HG02642 (cell line): Measurements from ENCODE around the gene CHD6.

Experiments used
- ATAC-seq: cut with Tn5 transposase; IDR thresholded peaks from one replicate; pipeline ENCODE4 v1.9.1; 2021; ENCODE audit warnings: mild to moderate bottlenecking; ENCODE audit not compliant: unreplicated experiment, poor library complexity

CHD6 gene, protein sequence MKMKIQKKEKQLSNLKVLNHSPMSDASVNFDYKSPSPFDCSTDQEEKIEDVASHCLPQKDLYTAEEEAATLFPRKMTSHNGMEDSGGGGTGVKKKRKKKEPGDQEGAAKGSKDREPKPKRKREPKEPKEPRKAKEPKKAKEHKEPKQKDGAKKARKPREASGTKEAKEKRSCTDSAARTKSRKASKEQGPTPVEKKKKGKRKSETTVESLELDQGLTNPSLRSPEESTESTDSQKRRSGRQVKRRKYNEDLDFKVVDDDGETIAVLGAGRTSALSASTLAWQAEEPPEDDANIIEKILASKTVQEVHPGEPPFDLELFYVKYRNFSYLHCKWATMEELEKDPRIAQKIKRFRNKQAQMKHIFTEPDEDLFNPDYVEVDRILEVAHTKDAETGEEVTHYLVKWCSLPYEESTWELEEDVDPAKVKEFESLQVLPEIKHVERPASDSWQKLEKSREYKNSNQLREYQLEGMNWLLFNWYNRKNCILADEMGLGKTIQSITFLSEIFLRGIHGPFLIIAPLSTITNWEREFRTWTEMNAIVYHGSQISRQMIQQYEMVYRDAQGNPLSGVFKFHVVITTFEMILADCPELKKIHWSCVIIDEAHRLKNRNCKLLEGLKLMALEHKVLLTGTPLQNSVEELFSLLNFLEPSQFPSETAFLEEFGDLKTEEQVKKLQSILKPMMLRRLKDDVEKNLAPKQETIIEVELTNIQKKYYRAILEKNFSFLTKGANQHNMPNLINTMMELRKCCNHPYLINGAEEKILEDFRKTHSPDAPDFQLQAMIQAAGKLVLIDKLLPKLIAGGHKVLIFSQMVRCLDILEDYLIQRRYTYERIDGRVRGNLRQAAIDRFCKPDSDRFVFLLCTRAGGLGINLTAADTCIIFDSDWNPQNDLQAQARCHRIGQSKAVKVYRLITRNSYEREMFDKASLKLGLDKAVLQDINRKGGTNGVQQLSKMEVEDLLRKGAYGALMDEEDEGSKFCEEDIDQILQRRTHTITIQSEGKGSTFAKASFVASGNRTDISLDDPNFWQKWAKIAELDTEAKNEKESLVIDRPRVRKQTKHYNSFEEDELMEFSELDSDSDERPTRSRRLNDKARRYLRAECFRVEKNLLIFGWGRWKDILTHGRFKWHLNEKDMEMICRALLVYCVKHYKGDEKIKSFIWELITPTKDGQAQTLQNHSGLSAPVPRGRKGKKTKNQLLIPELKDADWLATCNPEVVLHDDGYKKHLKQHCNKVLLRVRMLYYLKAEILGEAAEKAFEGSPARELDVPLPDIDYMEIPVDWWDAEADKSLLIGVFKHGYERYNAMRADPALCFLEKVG (N-terminal part only)

DNA sequence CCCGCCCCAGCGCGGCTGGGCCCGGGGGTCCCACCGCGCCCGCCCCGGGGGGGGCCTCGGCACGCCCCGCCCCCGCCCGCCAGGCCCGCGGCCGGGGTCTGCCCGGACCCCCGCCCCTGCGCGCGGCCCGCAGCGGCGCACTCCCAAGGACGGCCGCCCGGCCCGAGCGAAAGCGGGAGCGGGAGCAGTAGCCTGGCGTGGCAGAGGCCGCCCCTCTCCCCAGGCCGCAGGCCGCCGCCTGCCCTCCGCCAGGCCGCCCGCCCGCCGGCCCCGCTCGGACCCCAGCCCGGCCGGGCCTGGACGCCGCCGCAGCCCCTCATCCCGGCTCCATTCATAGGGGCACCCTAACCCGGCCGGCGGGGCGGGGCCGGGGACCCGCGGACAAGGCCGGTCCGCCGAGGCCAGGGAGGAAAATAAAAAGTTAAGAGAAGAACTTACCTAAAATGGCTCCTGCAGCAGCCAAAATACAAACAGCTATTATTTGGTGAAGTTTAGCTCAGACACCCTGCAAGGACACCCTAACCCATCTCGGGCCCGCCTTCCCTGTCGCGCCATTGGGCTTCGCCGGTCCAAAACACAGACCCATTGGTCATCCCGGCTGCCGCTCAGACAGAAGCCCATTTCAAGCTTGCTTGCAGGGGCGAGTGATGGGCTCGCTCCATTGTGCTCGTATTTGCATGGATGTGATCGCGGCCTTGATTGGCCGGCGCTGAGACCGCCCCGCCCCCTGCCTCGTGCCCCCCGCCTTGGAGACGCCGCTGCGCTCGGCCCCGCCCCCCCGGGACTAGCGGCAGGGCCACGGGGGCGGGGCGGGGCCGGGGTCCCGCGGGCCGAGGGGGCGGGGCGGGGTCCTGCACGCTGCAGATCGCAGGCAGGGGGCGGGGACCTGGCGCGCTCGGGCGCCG lies at the start of gene CHD6:
Gene CHD6 (minus strand): TSS at position 476 of the 905 bp plus-strand sequence. CDS start 67,040 bp downstream, outside the sequence.
- ATAC-seq, result peak; percentile 98

DNA sequence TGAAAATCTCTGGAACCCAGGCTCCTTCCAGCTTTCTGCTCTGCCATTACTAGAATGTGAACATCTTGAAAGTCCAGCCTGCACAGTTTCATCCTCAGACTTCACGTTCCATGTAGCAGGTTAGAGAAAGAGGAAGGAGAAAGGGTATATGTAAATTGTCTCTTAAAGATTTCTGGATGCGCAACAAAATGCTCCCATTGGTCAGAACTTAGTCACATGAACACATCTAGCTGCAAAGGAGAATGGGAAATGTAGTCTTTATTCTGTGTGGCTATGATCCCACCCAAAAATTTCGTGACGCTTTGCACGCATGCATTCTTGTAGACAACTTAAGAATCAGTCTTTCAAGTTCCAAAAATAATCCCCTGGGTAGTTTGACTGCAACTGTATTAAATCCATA lies 46.4 kb upstream of the CHD6 start:
- no peak for ATAC-seq

DNA sequence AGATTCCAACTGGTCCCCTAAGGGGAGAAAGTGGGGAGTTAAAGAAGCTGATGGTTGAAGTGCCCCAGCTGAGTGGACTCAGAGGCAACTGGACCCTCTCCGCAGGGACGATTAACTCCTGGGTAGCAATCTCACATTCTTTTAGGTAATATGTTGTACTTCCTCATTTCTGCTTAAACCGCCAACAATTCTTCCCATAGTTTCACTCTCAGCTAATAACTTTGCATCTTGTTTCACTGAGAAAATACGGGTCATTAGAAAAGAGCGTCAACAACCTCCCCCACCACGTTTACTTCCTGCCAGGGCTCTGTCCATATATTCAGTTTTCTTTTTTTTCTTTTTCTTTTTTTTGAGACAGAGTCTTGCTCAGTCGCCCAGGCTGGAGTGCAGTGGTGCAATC lies 39.5 kb upstream of the CHD6 start:
- no peak for ATAC-seq

DNA sequence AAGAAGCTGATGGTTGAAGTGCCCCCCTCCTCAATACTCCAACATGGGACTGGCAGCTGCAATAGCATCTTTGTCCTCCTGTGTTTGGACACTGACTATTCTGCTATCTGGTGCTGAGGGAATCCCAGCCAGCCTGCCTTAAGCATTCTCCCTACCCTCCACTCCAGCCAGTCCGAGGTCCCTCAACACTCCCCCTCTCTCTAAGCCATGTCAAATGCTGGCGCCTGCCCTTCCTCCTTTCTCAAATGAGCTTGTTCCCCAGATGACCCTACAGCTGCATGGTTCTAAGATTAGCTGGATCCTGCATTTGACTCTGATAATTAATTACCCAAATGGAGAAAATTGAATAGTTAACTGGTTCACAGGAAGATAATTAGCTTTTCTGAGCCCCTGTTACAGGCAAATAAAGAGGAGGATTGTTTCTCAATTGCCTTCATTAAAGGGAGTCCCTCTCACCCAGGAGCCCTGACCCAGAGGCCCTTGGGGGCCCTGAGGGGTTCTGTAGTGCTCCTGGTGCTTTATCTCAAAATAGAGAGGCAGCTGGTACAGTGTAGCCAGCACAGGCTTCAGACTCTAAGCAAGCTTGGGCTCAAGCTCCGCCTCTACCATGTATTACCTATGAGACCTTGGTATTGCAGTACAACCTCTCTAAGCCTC lies 37.9 kb upstream of the CHD6 start:
- ATAC-seq, result no peak

DNA sequence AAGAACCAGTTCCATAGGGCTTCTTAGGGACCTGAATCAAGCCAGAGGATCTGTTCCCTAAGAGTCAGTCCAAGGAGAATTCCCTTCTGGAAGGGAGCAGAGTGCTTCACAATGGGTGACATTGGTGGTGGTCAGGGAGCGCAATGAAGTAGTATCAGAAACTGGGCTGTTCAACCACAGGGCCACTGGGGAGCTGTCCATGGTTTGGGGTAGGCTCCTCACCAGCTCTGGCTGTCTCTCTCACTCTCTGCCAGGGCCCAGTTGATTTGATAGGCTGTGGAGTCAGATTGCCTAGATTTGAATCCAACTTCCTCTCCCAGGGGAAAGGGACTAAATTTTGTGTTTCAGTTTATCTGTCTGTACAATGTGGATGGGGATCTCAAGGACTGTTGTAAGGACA lies 36.7 kb upstream of the CHD6 start:
- ATAC-seq, result no peak

DNA sequence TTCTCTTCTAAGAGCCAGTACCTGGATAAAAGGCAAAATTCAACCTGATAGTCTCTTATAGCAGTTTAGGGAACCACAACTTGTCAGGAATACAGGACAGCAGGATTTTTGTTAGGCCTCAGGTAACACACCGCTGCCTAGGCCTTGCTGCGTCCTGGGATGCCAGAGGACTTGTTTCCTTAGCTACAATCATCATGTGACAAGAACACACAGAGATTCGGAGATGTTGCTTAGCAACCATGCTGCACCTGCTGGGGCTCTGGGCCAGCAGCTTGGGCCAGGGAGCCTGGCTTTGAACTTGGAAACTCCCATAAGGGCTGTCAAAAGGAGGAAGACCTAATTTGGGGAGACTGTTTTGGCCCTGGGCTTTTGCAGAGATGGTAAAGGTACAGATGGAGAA lies 36.1 kb upstream of the CHD6 start:
- ATAC-seq, result no peak

DNA sequence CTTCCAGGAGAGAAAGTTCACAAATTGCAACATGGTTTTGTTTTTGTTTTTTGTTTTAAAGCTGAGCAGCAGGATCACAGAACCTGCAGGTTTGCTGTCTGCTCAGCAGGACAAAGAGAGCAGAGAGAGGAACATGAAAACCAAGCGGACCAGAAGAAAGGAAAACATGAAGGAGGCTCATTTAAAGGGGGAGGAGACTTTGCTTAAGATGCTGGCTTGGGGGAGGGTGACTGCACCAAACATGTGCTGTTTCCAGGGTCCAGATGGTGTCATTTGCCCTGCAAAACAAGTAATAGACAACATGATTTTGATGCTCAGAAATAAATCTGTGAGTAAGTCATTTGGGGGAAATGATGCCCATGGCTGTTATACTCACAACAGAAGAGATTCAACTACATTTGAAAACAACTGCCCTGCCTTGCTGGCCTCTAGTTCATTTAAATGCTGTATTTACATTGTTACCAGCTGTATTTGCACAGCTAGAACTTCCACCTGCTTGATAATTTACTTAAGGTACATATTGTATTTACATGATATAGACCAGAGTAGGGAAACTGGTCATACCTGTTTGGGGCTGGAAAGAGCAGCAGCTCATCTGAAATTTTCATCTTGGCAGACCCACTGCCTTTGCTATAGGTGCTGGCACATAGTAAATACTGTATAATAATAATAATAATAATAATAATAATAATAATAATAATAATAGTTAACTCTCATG lies 32.2 kb upstream of the CHD6 start:
- no peak for ATAC-seq

DNA sequence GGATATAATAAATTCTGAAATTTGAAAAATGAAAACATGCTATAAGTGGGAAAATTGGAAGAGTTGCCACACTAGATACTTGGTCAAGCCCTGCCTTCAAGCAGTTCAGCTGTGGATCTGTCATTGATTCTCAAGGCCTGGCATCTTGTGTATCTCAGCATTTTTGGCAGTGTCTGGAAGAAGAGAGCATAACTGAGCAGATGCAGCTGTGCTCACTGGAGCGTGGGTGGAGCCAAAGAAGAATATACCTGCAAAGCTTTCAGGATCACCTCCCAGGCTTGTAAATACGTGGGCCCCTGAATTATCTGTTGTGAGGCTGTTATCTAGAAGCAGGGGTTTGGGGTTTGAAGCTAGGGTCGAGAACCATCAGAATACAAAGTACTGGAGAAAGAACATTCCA lies 31.3 kb upstream of the CHD6 start:
- ATAC-seq, result no peak

DNA sequence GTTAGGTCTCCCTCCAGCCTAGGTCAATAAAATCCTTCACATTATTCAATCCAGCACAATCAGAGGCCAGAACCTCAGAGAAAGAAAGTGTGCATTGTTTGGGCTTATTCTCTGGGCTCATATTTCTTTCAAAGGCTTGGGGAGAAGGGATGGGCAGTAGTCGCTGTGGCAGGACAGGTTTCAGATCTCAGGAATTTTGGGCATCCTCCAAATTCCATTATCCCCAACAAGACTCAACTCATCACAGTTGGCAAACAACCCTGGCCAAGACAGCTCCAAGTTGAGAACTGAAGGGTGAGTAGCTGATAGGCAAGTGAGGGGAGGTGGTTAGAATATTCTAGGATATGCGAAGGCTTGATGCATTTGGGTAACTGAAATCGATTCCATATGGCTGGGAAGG lies 27.2 kb upstream of the CHD6 start:
- no peak for ATAC-seq

DNA sequence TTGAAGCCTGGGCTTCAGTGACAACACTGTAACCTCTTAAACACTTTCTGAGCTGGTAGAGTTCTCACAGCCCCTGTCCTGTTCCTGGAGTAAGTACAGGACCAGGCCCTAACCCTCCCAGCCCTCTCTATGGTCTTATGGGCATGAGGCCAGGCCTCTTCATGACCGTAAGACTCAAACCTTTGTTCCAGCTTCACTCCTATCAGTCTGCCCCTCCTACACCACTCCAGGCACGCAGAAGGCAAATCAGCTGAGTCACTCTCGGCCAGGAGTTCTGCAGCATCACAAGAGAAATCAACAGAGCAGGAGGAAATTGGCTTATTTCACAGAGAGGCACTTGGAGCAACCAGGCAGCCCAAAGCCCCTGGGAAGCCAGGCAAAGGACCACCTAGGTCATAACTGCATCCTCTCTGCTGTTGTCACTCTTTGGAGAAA lies 25.3 kb upstream of the CHD6 start:
- ATAC-seq, result no peak

DNA sequence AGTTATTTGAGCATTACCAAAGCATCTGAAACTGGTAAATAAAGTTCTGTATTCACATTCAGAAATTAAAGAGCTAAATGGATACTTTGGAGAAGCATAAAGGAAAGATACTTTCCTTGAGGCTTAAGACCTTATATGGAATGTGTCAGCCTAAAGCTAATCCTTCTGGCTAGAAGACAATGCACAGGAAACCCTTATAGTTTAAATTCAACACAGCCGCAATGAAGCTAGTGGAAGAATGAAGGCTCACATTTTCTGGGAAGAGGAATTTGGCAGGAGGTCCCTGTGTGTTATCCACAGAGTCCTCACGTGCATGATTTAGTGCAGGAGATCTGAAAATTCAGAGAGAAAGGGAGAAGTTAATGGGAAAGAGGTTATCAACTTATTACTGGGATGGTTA lies 21.5 kb upstream of the CHD6 start:
- no peak for ATAC-seq

DNA sequence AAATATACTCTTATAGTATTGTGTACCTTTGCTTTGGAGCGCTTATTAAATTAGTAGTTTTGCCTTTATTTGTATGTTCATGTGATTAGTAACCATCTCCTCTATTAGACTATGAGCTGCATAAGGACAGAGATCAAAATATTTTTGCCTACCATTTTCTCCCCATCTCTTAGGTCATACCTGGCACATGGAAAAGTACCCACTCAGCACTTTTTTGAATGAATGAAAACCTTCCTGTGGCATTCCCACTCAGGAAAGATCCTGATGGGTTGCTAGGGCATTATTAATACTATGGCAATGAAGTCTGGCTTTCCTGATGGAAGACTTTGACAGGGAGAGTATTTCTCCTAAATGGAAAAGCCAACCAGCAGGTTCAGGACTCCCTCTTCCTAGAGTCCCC lies 20.3 kb upstream of the CHD6 start:
- ATAC-seq, result no peak

DNA sequence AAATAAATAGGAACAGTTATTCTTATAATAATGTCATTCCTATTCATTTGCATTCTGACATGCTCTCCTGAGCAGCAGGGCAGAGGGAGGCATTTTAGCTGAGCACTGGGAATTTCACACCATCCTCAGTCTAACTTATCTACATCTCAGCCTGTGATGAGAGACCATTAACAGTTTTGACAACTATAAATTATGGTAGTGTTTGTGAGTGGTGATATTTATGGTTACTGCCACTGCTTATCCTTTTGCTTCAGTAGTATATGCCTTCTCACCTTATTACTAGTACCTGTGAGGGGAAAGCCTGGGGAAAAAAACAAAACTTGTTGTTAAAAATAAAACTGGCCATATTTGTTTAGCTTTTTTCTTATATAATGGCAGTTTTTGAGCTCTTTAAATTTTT lies 17.0 kb upstream of the CHD6 start:
- ATAC-seq, result no peak

DNA sequence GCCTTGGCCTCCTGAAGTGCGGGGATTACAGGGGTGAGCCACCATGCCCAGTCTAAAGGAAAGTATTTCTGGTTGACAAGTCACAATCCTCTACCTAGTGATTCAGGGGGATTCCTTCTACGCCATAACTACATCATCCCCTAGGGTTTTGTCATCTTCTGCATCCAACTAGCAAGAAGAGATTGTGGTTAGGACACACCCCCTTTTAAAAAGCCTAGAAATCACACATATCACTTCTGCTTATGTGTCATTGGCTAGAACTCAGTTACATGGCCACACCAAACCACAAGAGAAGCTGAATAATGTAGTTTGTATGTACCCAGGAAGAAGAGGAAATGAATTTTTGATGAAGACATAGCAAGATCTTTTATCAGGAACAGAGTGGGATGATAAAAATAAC lies 14.7 kb upstream of the CHD6 start:
- ATAC-seq, result no peak

DNA sequence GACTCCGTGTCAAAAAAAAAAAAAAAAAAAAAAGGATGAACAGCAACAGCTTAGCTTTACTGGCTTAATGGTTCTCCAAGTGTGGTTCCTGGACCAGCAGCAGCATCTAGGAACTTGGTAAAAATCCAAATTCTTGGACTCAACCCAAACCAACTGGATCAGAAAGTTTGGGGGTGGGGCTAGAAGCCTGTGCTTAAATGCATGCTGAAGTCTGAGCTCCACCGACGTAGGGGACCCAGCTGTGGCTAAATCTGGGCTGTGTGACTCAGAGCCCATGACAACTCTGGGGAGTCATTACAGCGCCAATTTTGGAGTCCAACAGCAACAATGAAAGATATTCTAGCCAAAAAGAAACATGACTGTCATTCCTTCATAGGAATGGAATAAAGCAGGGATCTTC lies 13.6 kb upstream of the CHD6 start:
- ATAC-seq, result no peak

DNA sequence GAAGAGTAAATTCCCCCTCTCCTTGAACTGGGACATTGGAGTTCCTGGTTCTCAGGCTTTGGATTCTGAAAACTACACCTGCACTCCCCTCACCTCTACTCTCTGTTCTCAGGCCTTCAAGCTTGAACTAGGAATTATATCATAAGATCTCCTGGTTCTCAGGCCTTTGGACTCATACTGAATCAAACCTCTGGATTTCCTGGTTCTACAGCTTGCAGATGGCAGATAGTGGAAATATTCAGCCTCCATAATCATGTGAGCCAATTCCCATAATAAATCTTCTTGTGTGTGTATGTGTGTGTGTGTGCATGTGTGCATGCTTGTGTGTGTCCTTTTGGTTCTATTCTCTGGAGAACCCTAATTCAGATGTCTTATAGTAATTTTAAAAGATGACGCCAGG lies 12.7 kb upstream of the CHD6 start:
- no peak for ATAC-seq

DNA sequence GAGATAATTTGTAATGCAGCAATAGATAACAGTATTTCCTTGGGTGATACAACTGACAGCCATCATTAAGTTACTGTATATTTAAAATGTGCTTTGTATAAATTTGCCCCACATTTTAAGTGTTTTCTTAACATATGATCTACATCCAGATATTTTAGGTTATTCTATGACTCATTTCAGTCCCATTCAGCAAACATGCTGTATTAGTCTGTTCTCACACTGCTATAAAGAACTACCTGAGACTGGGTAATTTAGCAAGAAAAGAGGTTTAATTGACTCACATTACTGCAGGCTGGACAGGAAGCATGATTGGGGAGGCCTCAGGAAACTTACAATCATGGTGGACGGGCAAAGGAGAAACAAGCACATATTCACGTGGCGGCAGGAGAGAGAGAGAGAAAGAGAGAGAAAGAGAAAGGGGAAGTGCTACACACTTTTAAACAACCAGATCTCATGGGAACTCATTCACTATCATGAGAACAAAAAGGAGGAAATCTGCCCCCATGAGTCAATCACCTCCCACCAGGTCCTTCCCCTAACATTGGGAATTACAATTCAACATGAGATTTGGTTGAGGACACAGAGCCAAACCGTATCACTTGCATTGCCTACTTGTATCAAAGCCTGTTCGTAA lies 9.6 kb upstream of the CHD6 start:
- ATAC-seq, result no peak

DNA sequence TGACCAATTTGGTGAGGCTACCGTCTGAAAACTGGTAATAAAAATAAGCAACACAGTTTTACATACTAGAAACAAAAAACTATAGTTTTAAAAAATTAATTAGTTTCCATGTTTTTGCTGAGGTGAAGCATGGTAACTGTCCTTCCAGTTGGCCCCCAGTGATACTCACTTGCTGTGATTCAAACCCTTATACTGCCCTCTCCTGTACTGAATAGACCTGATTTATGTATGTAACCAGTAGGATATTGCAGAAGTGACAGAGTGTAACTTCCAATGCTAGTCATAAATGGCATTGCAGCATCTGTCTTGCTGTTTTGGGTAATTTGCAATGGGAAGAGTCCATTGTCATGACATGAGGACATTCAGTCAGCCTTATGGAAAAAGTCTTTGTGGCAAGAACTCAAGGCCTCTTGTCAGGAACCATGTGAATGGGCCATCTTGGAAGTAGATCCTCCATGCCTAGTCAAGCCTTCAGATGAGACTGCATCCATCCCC lies 8.9 kb upstream of the CHD6 start:
- no peak for ATAC-seq
